HG03045 (cell line): ENCODE data around the gene TOB1.

Experiments used
- ATAC-seq: cut with Tn5 transposase; IDR thresholded peaks from one replicate; pipeline ENCODE4 v1.9.1; 2021; ENCODE audit warnings: mild to moderate bottlenecking, moderate library complexity; ENCODE audit not compliant: unreplicated experiment

The TOB1 gene

DNA sequence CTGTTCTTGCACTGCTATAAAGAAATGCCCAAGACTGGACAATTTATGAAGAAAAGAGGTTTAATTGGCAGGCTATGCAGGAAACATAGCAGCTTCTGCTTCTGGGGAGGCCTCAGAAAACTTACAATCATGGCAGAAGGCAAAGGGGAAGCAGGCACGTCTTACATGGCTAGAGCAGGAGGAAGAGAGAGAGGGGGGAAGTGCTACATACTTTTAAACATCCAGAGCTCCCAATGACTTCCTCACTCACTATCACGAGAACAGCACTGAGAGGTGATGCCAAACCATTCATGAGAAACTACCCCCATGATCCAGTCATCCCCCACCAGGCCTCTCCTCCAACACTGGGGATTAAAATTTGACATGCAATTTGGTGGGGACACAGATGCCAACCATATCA is 17.4 kb downstream of the TOB1 start:
- no peak for ATAC-seq

DNA sequence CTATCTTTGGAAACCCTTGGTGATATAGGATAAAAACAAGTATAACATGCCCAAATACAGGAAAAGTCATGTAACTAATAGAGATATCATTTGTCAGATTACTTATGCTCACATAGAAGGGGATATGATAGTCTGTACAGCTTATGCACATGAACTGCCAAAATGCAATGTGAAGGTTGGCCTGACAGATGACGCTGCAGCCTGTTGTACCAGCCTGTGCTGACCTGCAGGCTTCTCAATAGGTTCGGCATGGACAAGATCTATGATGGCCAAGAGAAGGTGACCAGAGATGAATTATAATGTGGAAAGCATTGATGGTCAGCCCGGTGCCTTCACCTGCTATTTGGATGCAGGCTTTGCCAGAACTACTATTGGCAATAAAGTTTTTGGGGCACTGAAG is 18.1 kb downstream of the TOB1 start:
- ATAC-seq, result no peak

DNA sequence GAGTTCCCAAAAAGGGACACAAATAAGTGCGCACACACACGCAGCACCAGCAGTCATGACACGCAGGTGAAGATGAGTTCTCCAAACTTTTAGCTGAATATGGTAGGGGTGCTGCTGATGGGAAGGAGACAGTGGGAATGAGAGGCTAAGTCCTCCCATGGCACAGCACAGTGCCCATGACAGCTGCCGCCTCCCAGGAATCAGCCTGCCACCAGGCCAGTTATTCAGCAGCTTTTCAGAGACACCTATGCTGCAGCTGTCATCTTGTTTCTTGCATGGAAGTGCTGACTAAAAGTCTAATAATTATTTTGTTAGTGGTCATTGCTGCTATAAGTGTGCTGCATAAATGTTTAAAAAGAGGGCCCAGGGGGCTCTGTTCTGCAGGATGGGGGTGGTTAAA is 18.6 kb downstream of the TOB1 start:
- ATAC-seq, result no peak

DNA sequence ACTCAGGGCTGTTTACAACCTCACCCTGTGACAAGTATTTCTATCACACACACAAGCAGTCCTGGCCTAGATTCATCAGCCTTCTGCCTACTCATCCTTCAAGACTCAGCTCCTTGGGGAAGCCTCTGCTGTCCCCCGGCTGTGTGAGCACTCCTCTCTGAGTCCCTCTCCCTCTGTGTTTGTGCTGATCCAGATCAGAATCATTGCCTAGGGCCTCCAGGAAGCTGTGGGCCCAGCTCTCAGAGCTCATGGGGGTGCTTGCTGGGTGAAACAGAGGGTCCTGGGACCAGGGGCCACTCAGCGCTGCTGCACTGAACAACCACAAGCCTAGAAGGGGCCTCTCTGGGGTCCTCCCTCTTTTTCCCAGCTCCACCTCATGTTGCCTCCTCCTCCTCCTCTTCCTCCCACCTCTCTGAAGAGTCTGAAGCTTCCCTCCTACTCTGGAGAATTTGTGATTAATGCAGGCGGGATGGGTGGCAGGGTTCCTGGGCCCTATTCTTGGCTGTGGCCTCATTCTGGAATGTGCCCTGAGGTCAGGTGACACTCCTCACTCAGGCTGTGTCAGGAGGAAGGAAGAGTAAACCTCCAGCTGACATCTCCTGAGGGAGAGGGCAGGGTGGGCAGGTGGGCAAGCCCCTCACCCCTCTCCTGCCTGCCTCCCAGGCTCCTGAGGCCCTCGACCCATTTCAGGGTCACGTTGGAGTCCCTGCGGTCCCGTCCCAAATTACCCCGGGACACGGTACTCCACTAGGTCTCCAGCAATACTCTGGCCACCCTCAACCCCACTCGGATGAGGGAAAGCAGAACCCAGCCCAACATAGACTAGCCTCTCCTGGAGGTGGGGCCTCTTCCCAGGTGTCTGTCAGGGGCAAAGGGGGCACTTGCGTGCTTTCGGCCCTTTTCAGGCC is 20.7 kb downstream of the TOB1 start:
- ATAC-seq, result no peak

DNA sequence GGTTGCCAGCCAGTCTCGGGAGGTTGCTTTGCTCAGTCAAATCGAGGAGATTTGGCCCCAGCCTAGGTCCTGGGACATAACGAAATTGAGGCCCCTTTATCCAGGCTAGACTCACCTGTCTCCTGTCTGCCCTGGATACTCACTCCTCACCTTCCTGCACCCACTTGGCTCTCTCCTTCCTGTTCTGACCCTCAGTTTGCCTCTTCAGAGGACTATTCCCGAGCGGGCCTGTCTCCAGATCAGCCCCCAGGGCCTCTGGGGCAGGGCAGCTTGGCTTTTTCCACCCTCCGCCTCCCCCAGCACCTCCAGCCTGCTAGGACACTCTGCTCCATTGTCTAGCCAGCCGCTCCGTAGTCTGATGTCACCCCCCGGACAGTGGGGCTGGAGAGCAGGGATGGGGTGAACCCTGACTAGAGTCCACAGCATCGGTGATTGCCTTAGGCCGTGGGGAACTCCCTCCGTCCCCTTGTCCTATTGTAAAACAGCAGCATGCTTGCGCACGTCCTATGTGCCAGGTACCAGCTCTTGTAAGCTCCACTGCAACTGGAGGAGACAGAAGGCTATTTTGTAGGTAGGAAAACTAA is 21.9 kb downstream of the TOB1 start:
- ATAC-seq, result no peak

DNA sequence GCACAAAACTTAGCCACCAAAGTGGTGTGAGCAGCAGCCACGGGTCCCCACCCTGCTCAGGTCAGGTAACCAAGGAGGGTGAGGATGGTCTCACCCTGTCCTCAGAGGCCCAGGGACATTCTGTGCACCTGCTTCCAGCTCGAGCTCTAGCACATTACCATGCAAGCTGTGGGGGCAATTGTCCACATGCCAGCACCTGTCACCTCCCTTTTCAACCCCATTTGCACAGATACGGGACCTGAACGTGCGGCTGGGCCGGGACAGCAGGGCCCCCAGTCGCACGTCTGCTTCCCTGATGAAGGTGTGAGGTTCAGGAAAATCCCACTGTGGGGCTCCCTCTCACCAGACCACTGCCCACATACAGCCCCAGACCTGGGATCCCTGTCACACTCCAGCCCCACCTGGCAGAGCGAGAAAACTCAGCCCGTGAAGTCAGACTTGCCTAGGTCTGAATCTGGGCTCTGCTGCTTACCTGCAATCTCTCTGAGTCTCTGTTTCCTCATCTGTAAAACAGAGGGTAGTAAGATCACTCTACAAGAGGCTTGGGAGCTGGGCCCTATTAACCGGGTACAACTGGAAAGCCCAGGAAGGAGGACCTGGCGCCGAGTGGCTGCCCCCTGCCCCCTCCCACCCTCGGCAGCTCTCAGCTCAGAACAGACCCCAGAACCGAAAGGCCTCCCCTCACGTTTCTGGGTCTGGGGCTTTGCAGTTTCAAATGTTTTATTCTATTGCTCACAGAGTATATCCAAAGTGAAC is 22.8 kb downstream of the TOB1 start:
- no peak for ATAC-seq

DNA sequence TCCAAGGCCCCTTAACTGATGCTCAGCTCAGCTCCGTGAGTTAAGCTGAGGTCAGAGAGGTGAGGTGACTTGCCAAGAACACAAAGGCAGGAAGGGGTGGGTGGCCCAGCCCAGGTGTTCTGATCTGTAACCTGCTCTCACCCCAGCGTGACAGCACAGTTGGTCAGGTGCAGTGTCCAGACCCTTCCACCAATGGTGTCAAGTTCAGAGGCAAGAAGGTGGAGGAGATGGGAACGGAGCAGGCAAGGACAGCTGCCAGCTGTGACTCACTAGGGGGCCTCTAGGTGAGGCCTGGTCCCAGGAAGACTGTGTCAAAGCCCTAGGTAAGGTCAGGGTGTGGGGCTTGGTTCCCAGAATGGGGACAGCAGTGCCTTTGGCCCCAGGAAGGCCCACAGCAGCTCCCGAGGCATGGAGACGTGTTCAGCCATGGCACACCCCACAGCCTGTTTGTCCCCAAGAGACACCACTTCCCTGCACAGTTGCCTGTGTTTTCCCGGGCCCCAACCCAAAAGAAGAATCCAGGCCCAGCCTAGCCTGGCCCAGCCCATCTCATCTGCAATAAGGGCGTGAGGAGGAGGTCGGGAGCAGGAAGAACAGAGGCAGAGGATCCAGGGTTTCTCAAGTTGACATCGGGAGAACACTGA is 23.5 kb downstream of the TOB1 start:
- no peak for ATAC-seq

DNA sequence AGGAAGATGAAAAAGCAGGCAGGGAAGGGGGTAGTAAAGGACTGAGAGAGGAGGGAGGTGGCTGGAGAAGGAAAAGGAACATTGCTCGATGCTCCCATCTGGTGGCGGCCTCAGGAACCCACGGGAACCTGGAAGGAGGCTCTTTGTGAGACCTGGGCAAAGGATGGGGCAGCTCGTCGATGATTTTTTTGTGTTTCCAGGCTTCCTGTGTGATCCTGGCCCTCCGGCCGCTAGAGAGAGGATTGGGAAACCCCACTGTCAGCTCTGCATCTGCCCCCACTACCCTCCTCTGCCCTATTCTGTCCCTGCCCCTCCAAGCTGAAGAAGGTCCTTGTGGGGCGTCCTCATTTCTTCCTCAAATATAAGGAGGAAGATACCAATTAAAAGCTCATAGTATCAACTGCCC is 24.2 kb downstream of the TOB1 start:
- no peak for ATAC-seq

DNA sequence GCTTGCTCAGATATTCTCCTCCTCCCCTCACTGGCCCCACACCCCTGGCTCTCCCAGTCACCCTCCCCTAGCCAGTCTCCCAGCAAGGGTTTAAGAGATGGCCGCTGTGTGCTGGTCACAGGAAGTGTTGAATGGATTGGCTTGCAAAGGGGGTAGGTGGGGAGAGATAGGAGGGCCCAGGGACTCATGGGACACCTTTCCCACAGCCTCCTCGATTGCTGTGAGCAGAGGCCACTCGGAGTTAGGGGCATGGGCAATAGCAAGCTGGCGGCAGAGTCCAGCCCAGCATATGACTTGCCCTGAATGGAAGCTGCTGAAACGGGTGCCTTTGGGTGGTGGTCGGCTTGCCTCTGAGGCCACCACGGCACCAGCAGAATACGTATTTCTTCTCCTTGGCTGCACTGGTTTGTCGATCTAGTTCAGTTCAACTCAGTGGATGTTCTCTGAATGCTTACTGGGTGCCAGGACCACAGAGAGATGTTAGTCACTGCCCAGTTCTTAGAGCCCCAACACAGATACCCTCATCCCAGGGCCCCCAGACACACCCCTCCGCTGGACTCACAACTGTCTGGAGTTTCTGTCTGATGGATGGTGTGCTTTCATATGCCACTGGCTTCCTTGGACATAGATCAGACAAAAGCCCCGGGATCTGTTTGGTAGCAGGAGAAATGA is 24.7 kb downstream of the TOB1 start:
- no peak for ATAC-seq

DNA sequence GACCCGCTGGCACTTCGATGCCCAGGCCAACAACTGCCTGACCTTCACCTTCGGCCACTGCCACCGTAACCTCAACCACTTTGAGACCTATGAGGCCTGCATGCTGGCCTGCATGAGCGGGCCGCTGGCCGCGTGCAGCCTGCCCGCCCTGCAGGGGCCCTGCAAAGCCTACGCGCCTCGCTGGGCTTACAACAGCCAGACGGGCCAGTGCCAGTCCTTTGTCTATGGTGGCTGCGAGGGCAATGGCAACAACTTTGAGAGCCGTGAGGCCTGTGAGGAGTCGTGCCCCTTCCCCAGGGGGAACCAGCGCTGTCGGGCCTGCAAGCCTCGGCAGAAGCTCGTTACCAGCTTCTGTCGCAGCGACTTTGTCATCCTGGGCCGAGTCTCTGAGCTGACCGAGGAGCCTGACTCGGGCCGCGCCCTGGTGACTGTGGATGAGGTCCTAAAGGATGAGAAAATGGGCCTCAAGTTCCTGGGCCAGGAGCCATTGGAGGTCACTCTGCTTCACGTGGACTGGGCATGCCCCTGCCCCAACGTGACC is 25.8 kb downstream of the TOB1 start:
- ATAC-seq, result no peak

DNA sequence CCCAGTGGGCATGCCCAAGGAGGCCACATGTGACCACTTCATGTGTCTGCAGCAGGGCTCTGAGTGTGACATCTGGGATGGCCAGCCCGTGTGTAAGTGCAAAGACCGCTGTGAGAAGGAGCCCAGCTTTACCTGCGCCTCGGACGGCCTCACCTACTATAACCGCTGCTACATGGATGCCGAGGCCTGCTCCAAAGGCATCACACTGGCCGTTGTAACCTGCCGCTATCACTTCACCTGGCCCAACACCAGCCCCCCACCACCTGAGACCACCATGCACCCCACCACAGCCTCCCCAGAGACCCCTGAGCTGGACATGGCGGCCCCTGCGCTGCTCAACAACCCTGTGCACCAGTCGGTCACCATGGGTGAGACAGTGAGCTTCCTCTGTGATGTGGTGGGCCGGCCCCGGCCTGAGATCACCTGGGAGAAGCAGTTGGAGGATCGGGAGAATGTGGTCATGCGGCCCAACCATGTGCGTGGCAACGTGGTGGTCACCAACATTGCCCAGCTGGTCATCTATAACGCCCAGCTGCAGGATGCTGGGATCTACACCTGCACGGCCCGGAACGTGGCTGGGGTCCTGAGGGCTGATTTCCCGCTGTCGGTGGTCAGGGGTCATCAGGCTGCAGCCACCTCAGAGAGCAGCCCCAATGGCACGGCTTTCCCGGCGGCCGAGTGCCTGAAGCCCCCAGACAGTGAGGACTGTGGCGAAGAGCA is 26.4 kb downstream of the TOB1 start:
- ATAC-seq, result no peak

DNA sequence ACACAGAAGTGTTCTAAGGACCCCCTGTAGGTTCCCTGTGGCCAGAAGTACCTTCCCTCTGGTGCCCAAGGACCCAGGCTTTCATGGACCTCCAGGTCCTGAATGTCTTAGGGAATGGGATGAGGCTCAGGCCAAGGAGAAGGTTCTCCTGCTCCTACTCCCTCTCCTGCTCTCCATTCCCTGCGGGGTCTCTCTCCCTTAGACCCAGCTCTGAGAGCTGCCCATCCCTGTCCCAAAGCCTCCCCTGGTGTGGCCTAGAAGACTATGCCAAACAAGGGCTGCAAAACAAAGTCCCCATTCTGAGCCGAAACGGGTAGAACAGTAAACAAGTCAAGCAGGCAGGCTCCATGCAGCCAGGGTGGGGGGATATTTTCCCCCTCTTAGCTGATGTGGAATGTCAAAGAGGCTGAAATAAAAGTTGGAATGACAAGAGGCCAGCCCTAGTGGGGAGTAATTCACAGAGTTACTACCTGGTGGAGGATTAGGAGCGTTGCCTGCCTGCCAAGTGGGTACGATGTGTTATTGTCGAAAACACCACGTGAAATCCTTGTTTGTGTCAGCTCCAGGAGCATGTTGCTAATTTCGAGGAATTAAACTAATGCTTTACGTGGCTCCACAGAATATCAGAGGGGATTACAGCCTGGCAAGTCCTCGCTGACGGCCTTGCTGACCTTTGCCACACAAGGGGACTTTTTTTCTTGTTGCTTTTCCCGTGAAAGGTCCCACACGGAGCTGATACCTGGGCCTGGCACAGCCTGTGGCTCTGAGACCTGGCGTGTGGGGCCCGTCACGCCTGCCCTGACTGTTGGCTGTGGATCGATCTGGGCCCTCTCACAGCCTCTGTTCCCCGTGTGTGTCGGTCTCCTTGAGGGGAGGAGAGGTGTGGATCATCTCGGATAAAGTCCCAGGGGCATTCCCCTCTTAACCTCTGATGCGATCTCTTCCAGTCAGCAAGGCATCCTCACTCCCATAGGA is 27.9 kb downstream of the TOB1 start:
- ATAC-seq, result no peak

DNA sequence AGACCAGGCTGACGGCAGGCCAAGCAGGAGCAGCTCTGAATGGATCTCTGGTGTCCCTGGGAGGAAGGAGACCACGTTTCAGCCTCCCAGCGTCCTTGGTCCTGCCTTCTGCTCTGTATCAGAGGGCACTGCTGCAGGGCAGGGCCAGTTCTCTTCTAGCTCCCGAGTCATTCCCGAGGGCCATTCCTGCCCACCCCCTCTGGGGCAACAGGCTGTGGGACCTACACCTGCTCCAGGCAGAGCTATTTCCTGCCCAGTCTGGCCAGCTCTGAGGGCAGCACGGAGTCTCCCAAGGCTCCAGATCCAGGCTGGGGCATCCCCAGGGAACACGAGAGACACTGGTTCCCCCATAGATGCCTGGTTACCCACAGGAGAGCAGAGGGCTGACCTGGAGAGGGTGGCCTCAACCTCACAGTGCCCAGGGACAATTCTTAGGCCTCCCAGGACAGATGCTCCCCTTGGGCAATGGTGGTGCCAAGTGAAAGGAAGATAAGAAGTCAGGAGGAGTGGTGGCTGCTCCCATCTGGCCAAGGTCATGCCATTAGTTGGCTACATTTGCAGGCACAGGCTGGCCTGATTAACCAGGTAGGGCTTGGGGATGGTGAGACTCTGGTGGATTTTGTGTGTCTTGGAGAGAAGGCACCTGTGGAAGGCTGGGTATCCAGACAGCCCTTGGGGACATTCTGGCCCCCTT is 28.7 kb downstream of the TOB1 start:
- ATAC-seq, result no peak

DNA sequence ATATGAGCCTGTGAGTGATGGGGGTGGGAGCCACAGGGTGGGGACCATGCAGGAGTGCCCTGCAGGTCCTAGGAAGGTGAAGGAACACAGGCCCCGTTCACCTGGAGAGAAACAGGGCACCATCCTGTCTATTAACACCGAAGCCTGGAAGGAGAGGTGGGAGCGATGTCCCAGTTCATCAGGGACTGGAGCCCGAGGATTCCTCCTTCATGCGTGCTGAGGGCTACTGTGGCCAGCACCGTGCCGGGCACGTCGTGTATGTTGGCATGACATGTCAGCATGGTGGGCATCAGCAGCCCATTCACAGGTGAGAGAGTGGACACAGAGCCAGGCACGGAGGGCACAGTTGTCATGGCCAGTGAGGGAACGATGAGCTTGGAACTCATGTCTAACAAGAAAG is 29.3 kb downstream of the TOB1 start:
- ATAC-seq, result no peak

DNA sequence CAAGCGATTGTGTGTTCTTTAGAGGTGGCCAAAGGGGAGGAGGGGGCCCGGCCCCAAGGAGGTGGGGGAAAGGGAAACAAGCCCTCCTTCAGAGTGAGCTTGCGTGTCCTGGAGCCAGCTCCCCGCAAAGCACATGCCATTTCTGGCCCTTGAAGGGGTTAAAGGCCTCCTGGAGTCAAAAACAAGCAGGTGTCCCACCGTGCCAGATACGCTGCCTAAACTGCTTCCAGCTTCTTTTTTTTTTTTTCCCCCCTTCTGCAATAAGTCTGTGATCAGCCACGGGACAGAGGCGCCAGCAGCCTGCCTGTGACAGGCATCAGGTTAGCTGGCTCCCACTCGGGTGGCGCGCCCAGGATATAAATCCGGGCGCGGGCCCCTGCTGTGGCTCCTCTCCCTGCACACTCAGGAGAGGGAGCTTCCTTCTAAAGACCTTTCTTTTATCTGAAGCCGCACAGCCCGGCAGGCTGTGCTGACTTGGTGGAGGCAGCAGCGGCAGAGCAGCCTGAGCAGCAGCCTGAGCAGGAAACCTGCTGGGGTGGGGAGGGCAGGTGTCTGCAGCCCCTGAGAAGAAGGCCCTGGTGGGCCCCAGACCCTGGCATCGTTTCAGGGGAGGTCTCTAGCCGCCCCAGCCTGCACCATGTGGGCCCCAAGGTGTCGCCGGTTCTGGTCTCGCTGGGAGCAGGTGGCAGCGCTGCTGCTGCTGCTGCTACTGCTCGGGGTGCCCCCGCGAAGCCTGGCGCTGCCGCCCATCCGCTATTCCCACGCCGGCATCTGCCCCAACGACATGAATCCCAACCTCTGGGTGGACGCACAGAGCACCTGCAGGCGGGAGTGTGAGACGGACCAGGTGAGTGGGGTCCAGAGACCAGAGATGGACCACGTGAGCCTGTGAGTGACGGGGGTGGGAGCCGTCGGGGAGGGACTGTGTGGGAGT is 30.6 kb downstream of the TOB1 start, which contains the start of gene WFIKKN2:
Gene WFIKKN2 (plus strand): TSS at position 286 of the 934 bp plus-strand sequence. CDS start 352 bp downstream, at position 638.
- no peak for ATAC-seq

DNA sequence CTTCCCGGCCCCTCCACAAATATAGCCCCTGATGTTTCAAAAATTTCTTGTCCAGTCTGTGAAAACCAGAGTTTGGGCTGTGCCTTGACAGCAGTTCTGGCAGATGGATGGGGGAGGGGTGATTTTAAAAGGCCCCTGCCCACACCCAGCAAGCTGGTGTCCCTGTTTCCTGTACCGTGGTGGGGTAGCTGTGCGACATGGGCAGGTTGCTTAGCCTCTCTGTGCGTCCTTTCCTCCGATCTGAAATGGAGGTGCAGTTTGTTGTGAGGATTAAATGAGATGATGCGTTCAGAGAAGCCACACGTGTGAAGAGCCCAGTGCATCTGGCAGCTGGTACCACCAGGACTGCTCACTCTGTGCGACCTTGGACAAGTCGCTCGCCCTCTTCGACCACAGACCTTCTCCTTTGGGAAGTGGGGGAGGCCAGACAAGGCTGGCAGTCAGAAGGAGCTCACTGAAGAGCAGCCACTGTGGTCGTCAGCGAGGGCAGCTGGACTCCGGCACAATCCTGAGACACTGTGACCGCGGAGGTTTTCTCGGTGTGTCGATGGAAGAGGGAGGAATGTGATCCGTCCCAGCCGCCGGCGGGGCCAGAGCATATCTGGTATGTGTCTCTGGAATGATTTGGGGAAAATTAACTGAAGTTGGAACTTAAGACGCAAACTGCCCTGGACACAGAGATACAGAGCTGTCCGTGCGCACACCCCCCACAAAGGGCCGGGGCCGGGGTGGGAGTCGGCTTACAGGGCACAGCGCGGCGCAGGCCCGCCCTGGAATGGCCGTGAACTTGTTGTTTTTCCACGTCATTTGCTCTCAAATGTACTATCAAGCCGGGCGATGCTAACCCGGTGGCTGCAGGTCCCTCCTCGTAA is 31.5 kb downstream of the TOB1 start:
- no peak for ATAC-seq
